ENCODE data around the gene CHCHD4. TPM values are rescaled to one million over a fixed set of nuclear protein-coding genes. Genes with fewer than 3 reads are reported as not detected.
"Not testable (repeated sequence)": the region's sequence is repeated elsewhere in the genome, so short reads cannot be mapped to it uniquely, and the experiment has no call there.

CHCHD4 gene
- total RNA-seq, 2 experiments from 2014 or later, result 17.5 to 19.2 TPM

GRCh38 chr3:14110699-14111098 is 14.0 kb downstream of the CHCHD4 start:
- no peak for DNase-seq
- H3K4me3 Mint-ChIP-seq, result no peak overlapping the region
- POLR2A ChIA-PET, result no interaction called here
- H3K4me1 Mint-ChIP-seq (ENCODE audit: low read depth), result no peaks in the 10 kb centered on the region
- CTCF ChIA-PET, result no interaction called here
- H3K27me3 Mint-ChIP-seq, result no peaks in the 10 kb centered on the region
- no peaks in the 10 kb centered on the region for H3K9me3 Mint-ChIP-seq
- no peak overlapping the region for H3K27ac Mint-ChIP-seq
- intact Hi-C loops (cut with micrococcal nuclease), result no loop called here
- H3K36me3 Mint-ChIP-seq, result peaks cover 34% of the 10 kb centered on the region

DNA sequence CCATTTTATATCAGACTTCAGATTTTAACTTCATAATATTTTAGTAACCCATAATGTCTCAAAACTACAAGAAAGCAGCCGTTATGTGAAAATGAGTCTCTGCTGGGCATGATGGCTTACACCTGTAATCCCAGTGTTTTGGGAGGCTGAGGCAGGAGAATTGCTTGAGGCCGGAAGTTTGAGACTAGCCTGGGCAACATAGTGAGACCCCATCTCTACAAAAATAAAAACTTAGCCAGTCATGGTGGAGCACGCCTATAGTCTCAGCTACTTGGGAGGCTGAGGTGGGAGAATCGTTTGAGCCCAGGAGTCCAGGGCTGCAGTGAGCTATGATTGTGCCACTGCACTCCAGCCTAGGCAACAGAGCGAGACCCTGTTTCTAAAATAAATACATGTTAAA is 14.8 kb downstream of the CHCHD4 start:
- CTCF ChIA-PET, result not testable (repeated sequence)

GRCh38 chr3:14097616-14098391 is 26.9 kb downstream of the CHCHD4 start:
- intact Hi-C loops (cut with micrococcal nuclease), result no loop called here
- H3K27me3 Mint-ChIP-seq, result peaks cover 11% of the 10 kb centered on the region
- no peak overlapping the region for H3K4me3 Mint-ChIP-seq
- H3K9me3 Mint-ChIP-seq, result peaks cover 11% of the 10 kb centered on the region
- H3K27ac Mint-ChIP-seq, result no peak overlapping the region
- ChIA-PET CTCF (no interaction called here), POLR2A (no interaction called here)
- DNase-seq, result no peak
- no peaks in the 10 kb centered on the region for H3K4me1 Mint-ChIP-seq (ENCODE audit: low read depth)
- H3K36me3 Mint-ChIP-seq, result no peaks in the 10 kb centered on the region

More for the DNA sequence above, 14.8 kb downstream of the CHCHD4 start:
- H3K27me3 Mint-ChIP-seq; intact Hi-C loops (cut with micrococcal nuclease); H3K4me1 Mint-ChIP-seq (ENCODE audit: low read depth); DNase-seq; H3K4me3 Mint-ChIP-seq; H3K27ac Mint-ChIP-seq; H3K9me3 Mint-ChIP-seq; POLR2A ChIA-PET: not testable (repeated sequence)
- H3K36me3 Mint-ChIP-seq, result peaks cover 29% of the 10 kb centered on the region

DNA sequence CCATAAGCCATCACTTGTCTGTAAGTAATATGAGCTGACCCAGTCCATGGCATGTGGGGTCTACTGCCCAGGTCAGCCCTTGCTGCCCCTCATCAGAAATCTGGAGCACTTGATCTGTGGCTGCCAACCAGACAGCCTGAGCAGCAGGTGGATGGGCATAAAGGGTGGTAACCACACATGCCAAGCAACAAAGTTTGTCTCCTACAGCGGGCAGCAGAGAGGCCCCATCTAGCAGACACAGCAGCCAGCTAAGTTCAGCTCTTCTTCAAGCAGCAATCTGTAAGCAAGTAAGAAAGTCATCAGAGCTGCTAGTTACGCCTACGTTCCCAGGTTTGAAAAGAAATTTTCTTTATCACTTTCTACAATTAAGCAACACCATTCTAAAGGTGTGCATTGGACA is 27.9 kb downstream of the CHCHD4 start:
- no peaks in the 10 kb centered on the region for H3K36me3 Mint-ChIP-seq
- H3K27me3 Mint-ChIP-seq, result peaks cover 11% of the 10 kb centered on the region
- H3K27ac Mint-ChIP-seq, result no peak overlapping the region
- peaks cover 11% of the 10 kb centered on the region for H3K9me3 Mint-ChIP-seq
- no peak overlapping the region for H3K4me3 Mint-ChIP-seq
- no peak for DNase-seq
- no peaks in the 10 kb centered on the region for H3K4me1 Mint-ChIP-seq (ENCODE audit: low read depth)
- POLR2A ChIA-PET, result no interaction called here
- intact Hi-C loops (cut with micrococcal nuclease), result no loop called here
- CTCF ChIA-PET, result no interaction called here

GRCh38 chr3:14093831-14094230 is 30.8 kb downstream of the CHCHD4 start:
- no peak for DNase-seq

DNA sequence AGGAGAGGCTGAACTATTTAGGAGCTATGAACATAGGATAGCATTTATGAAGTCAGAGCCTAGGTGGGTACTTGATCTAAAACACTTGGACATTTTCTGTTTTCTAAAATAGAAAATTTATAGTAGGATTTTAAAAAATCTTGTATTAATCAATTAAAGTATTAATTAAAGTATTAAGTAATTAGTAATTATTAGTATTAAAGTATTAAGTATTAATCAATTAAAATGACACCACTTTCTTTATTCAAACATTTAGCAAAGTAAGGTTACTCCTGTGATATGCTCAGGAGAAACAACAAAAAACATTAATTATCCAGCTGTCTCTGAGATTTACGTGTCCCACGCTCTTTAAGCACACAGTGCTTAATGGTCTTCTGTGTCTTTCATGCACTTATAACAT is 32.2 kb downstream of the CHCHD4 start:
- no peak for DNase-seq
- H3K4me3 Mint-ChIP-seq, result no peak overlapping the region
- H3K4me1 Mint-ChIP-seq (ENCODE audit: low read depth), result no peaks in the 10 kb centered on the region
- H3K27ac Mint-ChIP-seq, result no peak overlapping the region
- ChIA-PET CTCF (interaction anchor here (0.5 kb wide), 1 partner anchor 1327 kb away, joined by 5 read pairs; no protein-coding TSS in a partner anchor), POLR2A (no interaction called here)
- H3K9me3 Mint-ChIP-seq, result peaks cover 14% of the 10 kb centered on the region
- peaks cover 2% of the 10 kb centered on the region for H3K36me3 Mint-ChIP-seq
- peaks cover 19% of the 10 kb centered on the region for H3K27me3 Mint-ChIP-seq
- intact Hi-C loops (cut with micrococcal nuclease), result no loop called here

More at GRCh38 chr3:14093831-14094230, 30.8 kb downstream of the CHCHD4 start:
- Mint-ChIP-seq H3K27me3 (peaks cover 19% of the 10 kb centered on the region), H3K36me3 (no peaks in the 10 kb centered on the region), H3K4me3 (no peak overlapping the region), H3K9me3 (peaks cover 11% of the 10 kb centered on the region), H3K27ac (no peak overlapping the region), H3K4me1 (ENCODE audit: low read depth) (no peaks in the 10 kb centered on the region)
- POLR2A ChIA-PET, result no interaction called here
- CTCF ChIA-PET, result interaction anchor here (0.6 to 1.3 kb wide), 2 partner anchors 110 to 1434 kb away, joined by 3 to 4 read pairs; no protein-coding TSS in a partner anchor
- intact Hi-C loops (cut with micrococcal nuclease), result no loop called here

DNA sequence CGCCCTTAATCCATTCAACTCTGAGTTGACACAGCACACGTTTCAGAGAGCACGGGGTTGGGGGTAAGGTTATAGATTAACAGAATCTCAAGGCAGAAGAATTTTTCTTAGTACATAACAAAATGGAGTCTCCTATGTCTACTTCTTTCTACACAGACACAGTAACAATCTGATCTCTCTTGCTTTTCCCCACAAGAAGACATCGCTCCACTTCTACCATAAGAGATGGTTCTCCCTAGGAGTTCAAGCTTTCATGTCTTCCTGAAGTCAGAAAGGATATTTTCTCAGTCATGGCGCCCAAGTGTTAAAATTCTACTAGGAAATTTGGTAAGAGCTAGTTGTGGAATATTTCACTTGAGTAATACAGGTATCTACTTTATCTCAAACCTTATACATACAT is 32.7 kb downstream of the CHCHD4 start:
- DNase-seq; H3K27ac Mint-ChIP-seq; H3K36me3 Mint-ChIP-seq; H3K4me1 Mint-ChIP-seq (ENCODE audit: low read depth); POLR2A ChIA-PET; CTCF ChIA-PET; H3K4me3 Mint-ChIP-seq; intact Hi-C loops (cut with micrococcal nuclease): not testable (repeated sequence)
- Mint-ChIP-seq H3K9me3 (peaks cover 17% of the 10 kb centered on the region), H3K27me3 (peaks cover 19% of the 10 kb centered on the region)

DNA sequence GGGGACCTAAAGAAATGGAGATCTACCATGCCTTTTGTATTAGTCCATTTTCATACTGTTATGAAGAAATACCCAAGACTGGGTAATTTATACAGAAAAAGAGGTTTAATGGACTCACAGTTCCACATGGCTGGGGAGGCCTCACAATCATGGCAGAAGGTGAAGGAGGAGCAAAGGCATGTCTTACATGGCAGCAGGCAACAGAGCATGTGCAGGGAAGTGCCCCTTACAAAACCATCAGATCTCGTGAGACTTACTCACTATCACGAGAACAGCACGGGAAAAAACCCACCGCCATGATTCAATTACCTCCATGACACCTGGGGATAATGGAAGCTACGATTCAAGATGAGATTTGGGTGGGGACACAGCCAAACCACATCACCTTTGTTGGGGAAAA is 37.2 kb downstream of the CHCHD4 start:
- Mint-ChIP-seq H3K9me3 (peaks cover 20% of the 10 kb centered on the region), H3K27me3 (peaks cover 19% of the 10 kb centered on the region)
- intact Hi-C loops (cut with micrococcal nuclease); H3K4me3 Mint-ChIP-seq; H3K36me3 Mint-ChIP-seq; H3K4me1 Mint-ChIP-seq (ENCODE audit: low read depth); DNase-seq; H3K27ac Mint-ChIP-seq: not testable (repeated sequence)
- ChIA-PET CTCF (interaction anchor here (0.5 kb wide), 1 partner anchor 71 kb away, joined by 3 read pairs; no protein-coding TSS in a partner anchor), POLR2A (interaction anchor here (0.6 kb wide), 1 partner anchor 14 kb away, joined by 3 read pairs; no protein-coding TSS in a partner anchor)

GRCh38 chr3:14082108-14082657 is 42.5 kb downstream of the CHCHD4 start:
- no peak overlapping the region for H3K4me3 Mint-ChIP-seq
- H3K9me3 Mint-ChIP-seq, result peaks cover 20% of the 10 kb centered on the region
- H3K27me3 Mint-ChIP-seq, result peaks cover 11% of the 10 kb centered on the region
- intact Hi-C loops (cut with micrococcal nuclease), result loop anchor here (1.0 kb wide), 1 partner anchor 42 kb away; the partner anchor contains the start of gene CHCHD4
- peaks cover 6% of the 10 kb centered on the region for H3K36me3 Mint-ChIP-seq
- ChIA-PET CTCF (interaction anchor here (0.9 to 1.2 kb wide), 2 partner anchors 150 to 185 kb away, joined by 3 read pairs; no protein-coding TSS in a partner anchor), POLR2A (interaction anchor here (1.1 kb wide), 1 partner anchor 43 kb away, joined by 5 read pairs; the partner anchor contains the start of genes CHCHD4 and TMEM43)
- peaks cover 11% of the 10 kb centered on the region for H3K4me1 Mint-ChIP-seq (ENCODE audit: low read depth)
- H3K27ac Mint-ChIP-seq, result peak overlapping the region; percentile 23
- peak; percentile 45 for DNase-seq

- no peak for DNase-seq
- Mint-ChIP-seq H3K4me3 (no peak overlapping the region), H3K27ac (no peak overlapping the region), H3K4me1 (ENCODE audit: low read depth) (peaks cover 6% of the 10 kb centered on the region), H3K27me3 (peaks cover 6% of the 10 kb centered on the region), H3K9me3 (peaks cover 21% of the 10 kb centered on the region), H3K36me3 (peaks cover 2% of the 10 kb centered on the region)
- intact Hi-C loops (cut with micrococcal nuclease), result no loop called here
- CTCF ChIA-PET, result no interaction called here
- POLR2A ChIA-PET, result no interaction called here
Observed at GRCh38 chr3:14077310-14077709, 47.4 kb downstream of the CHCHD4 start.

DNA sequence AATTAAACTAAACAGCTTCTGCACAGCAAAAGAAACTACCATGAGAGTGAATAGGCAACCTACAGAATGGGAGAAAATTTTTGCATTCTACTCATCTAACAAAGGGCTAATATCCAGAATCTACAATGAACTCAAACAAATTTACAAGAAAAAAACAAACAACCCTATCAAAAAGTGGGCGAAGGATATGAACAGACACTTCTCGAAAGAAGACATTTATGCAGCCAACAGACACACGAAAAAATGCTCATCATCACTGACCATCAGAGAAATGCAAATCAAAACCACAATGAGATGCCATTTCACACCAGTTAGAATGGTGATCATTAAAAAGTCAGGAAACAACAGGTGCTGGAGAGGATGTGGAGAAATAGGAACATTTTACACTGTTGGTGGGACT is 49.4 kb downstream of the CHCHD4 start:
- POLR2A ChIA-PET; H3K27ac Mint-ChIP-seq; DNase-seq; CTCF ChIA-PET; H3K4me1 Mint-ChIP-seq (ENCODE audit: low read depth); H3K36me3 Mint-ChIP-seq; intact Hi-C loops (cut with micrococcal nuclease); H3K27me3 Mint-ChIP-seq; H3K4me3 Mint-ChIP-seq: not testable (repeated sequence)
- H3K9me3 Mint-ChIP-seq, result peaks cover 19% of the 10 kb centered on the region

- no peak overlapping the region for H3K27ac Mint-ChIP-seq
- POLR2A ChIA-PET, result no interaction called here
- H3K9me3 Mint-ChIP-seq, result no peaks in the 10 kb centered on the region
- no peak overlapping the region for H3K4me3 Mint-ChIP-seq
- CTCF ChIA-PET, result no interaction called here
- H3K4me1 Mint-ChIP-seq (ENCODE audit: low read depth), result no peaks in the 10 kb centered on the region
- H3K36me3 Mint-ChIP-seq, result no peaks in the 10 kb centered on the region
- peaks cover 3% of the 10 kb centered on the region for H3K27me3 Mint-ChIP-seq
- intact Hi-C loops (cut with micrococcal nuclease), result no loop called here
- no peak for DNase-seq
Observed at GRCh38 chr3:14064910-14065309, 59.8 kb downstream of the CHCHD4 start.

DNA sequence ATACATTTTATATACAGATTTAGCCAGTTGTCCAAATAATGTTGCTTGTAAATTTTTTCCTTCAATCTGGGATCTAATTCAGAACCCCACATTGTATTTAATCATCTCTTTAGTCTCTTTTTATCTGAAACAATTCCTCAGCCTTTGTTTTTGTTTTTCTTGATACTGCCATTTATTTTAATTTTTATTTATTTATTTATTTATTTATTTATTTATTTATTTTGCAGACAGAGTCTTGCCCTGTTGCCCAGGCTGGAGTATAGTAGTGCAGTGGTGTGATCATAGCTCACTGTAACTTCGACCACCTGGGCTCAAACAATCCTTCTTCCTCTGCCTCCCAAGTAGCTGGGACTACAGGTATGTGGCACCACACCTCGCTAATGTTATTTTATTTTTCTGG is 61.5 kb downstream of the CHCHD4 start:
- Mint-ChIP-seq H3K27me3 (peaks cover 4% of the 10 kb centered on the region), H3K9me3 (no peaks in the 10 kb centered on the region), H3K36me3 (no peaks in the 10 kb centered on the region), H3K4me1 (ENCODE audit: low read depth) (no peaks in the 10 kb centered on the region), H3K27ac (no peak overlapping the region), H3K4me3 (no peak overlapping the region)
- DNase-seq, result no peak
- ChIA-PET CTCF (no interaction called here), POLR2A (no interaction called here)
- intact Hi-C loops (cut with micrococcal nuclease), result no loop called here
